Thoracic aorta (tissue), 2 donors: Measurements from ENCODE around the gene MINDY4. TPM values are rescaled to one million over a fixed set of nuclear protein-coding genes. Genes with fewer than 3 reads are reported as not detected.
A peak's percentile ranks its signal among the peaks of the same experiment; 100 is the strongest.

ENCODE experiments used
- ATAC-seq: fragments of 150-250 bp; one replicate; pipeline ENCODE4 v1.8.0; 2017; ENCODE audit warnings: low read depth; ENCODE audit not compliant: insufficient number of reproducible peaks, low FRiP score
- DNase-seq: peaks from one replicate; pipeline ENCODE4 v3.0.0-alpha.2; 2020; ENCODE audit warnings: low spot score
- H3K27ac ChIP-seq, 2 donors: fragments of 200-600 bp; sonication (generic); 1 replicate in 1 of 2; 2 replicates in 1 of 2; pipeline ENCODE4 v1.5.1; 2016; ENCODE audit warnings: mild to moderate bottlenecking in 2 of 2, moderate library complexity in 2 of 2
- H3K27me3 ChIP-seq: fragments of 200-600 bp; sonication (generic); replicated peaks from 2 replicates; pipeline ENCODE4 v1.6.0; 2016; ENCODE audit warnings: mild to moderate bottlenecking; ENCODE audit not compliant: insufficient read depth
- H3K36me3 ChIP-seq: fragments of 200-600 bp; sonication (generic); one replicate; pipeline ENCODE4 v1.5.1; 2016
- H3K4me1 ChIP-seq, 2 donors: fragments of 200-600 bp; sonication (generic); 1 replicate in 1 of 2; 2 replicates in 1 of 2; pipeline versions ENCODE4 v1.5.1 to v1.6.0; 2016; ENCODE audit warnings: low read depth in 2 of 2, mild to moderate bottlenecking in 1 of 2; ENCODE audit not compliant: control insufficient read depth in 1 of 2
- H3K4me3 ChIP-seq: fragments of 200-600 bp; sonication (generic); 2 replicates; pipeline ENCODE4 v1.5.1; 2016; ENCODE audit warnings: mild to moderate bottlenecking
- H3K9me3 ChIP-seq: fragments of 200-600 bp; sonication (generic); 2 replicates; pipeline ENCODE4 v1.5.1; 2016
- CTCF ChIP-seq: fragments of 200-600 bp; sonication (generic); IDR thresholded peaks from one replicate; pipeline ENCODE4 v1.5.1; 2019; ENCODE audit warnings: antibody characterized with exemption
- total RNA-seq, 2 donors: library from RNA; depleted of rRNA; stranded (reverse); fragments of >200 nt; gene quantifications; one replicate each; pipeline versions ENCODE4 v1.1.0 to v1.2.3, GENCODE V29; 2016

MINDY4 gene
- total RNA-seq, 2 donors from 2014 or later = 32.0 to 44.0 TPM

GRCh38 chr7:30853576-30853975, 82.4 kb downstream of the MINDY4 start:
- no peak for DNase-seq
- H3K27ac ChIP-seq = peak overlapping the region; percentile 92 to 99
- no peak for TF ChIP-seq CTCF

GRCh38 chr7:30855936-30856335, 84.7 kb downstream of the MINDY4 start:
- Histone ChIP-seq H3K36me3 (no peaks in the 10 kb centered on the region), H3K4me1 (peaks cover 26 to 66% of the 10 kb centered on the region in 2 donors), H3K27me3 (no peaks in the 10 kb centered on the region), H3K27ac (peak overlapping the region; percentile 92 to 99), H3K9me3 (no peaks in the 10 kb centered on the region), H3K4me3 (no peak overlapping the region)
- no peak for ATAC-seq
- TF ChIP-seq CTCF = no peak
- no peak for DNase-seq

More at GRCh38 chr7:30853576-30853975, 82.4 kb downstream of the MINDY4 start:
- Histone ChIP-seq H3K27me3 (no peaks in the 10 kb centered on the region), H3K4me3 (no peak overlapping the region), H3K9me3 (no peaks in the 10 kb centered on the region), H3K36me3 (no peaks in the 10 kb centered on the region), H3K4me1 (peaks cover 28 to 80% of the 10 kb centered on the region in 2 donors)
- ATAC-seq = no peak

- Histone ChIP-seq H3K9me3 (no peaks in the 10 kb centered on the region), H3K36me3 (no peaks in the 10 kb centered on the region), H3K4me3 (no peak overlapping the region), H3K27me3 (no peaks in the 10 kb centered on the region), H3K27ac (no peak overlapping the region), H3K4me1 (peaks cover 10 to 69% of the 10 kb centered on the region in 2 donors)
- TF ChIP-seq CTCF = no peak
- ATAC-seq = no peak
- no peak for DNase-seq
Measured at GRCh38 chr7:30858576-30858975, 87.4 kb downstream of the MINDY4 start.

- DNase-seq (no peak), ATAC-seq (no peak)
- Histone ChIP-seq H3K4me3 (no peak overlapping the region), H3K9me3 (no peaks in the 10 kb centered on the region), H3K27ac (no peak overlapping the region), H3K4me1 (peaks cover 17 to 69% of the 10 kb centered on the region in 2 donors), H3K27me3 (no peaks in the 10 kb centered on the region), H3K36me3 (no peaks in the 10 kb centered on the region)
- TF ChIP-seq CTCF = no peak
Measured at GRCh38 chr7:30859202-30859939, 88.2 kb downstream of the MINDY4 start.

- no peak overlapping the region for H3K4me3 ChIP-seq
- no peaks in the 10 kb centered on the region for H3K27me3 ChIP-seq
- no peaks in the 10 kb centered on the region for H3K9me3 ChIP-seq
- no peak overlapping the region for H3K27ac ChIP-seq
- DNase-seq (no peak), ATAC-seq (no peak)
- peaks cover 18 to 68% of the 10 kb centered on the region in 2 donors for H3K4me1 ChIP-seq
- no peak for TF ChIP-seq CTCF
- H3K36me3 ChIP-seq = no peaks in the 10 kb centered on the region
Measured at GRCh38 chr7:30859940-30860496, 88.8 kb downstream of the MINDY4 start.
